GM19397 (cell line): Measurements from ENCODE around the gene SPHKAP.
"Not testable (repeated sequence)": the region's sequence is repeated elsewhere in the genome, so short reads cannot be mapped to it uniquely, and the experiment has no call there.

Experiments used
- ATAC-seq: cut with Tn5 transposase; IDR thresholded peaks from one replicate; pipeline ENCODE4 v1.9.1; 2021; ENCODE audit warnings: mild to moderate bottlenecking, moderate library complexity; ENCODE audit not compliant: unreplicated experiment

SPHKAP gene

DNA sequence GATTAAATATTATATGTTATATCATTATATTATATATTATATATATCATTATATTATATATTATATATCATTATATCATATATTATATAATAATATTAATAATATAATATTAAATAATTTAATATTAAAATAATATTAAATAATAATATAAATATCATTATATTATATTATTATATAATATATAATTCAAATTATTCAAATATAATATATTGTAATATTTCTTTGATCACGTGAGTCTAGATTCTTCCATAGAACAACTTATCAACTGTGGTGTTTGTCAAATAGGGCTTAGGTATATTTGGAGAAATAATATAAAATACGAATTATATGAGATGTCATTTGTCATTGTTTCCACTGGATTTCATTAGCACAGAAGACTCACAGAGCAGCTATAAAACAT, 77.3 kb downstream of the SPHKAP start:
- no peak for ATAC-seq

DNA sequence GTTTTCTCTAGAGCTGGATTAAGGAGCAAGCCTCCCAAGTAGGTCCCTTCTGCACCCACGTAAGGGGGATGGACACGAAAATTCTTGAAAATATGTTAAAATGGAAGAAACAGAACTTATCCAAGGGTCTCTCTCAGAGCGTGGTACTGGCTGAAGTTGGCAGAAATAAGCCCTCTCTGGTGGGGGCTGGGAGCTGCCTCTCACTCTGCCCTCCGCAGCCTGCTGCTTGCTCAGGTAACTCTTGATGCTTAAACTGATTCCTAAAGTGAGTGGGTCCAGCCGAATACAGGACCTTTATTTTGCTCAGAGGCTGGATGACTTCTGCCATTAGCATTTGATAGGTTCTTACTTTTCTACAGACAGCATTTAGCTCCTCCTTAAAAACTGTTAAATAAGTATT, 78.1 kb downstream of the SPHKAP start:
- no peak for ATAC-seq

DNA sequence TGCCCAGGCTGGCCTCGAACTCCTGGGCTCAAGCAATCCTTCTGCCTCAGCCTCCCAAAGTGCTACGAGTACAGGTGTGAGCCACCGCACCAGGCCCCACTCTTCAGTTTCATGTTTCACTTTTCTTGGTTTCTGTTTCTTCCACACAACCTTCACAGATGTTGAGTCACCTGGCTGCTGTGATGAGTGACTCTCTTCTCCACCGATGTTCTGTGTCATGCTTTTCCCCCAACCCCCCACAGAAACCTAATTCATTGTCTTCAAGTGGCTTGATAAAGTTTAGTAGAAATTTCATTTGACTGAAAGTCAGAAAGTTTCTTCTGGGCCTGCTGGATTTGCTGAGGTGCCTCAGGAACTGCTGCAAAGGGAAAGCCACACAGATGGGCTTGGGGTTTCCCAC, 78.5 kb downstream of the SPHKAP start:
- ATAC-seq, result no peak

DNA sequence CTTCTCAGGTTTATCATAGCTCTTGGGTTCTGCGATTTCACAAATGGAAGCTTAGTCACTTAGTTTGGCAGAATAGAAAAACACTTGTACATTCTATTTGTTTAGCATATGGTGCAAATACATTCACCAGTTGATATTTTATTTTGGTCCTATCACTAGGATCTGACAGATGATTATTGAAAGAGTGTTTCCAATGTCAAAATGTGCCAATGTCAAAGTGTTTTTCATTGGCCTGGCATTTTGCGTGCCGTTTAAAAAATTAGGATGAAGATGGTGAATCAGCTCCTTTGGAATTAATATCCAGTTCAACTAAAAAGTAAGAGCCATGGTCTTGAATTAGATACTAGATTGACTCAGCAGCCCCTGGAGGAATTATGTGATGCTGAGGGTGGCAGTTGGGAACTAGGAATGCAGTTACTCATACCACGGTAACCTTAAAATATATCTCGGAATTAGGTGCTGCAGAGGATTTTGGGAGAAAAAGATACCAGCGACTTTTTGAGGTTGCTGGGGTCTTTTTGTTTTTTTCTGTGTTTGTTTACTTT, 87.0 kb downstream of the SPHKAP start:
- no peak for ATAC-seq

DNA sequence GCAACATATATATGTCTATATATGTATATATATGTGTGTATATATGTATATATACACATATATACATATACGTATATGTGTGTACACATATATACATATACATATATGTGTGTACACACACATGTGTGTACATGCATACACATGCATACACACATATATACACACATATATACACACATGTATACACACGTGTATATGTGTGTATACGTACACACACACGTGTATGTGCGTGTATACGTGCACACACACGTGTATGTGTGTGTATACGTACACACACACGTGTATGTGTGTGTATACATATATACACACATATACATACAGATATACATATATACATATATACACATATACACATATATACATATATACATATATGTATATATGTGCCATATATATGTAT, 89.4 kb downstream of the SPHKAP start:
- no peak for ATAC-seq

DNA sequence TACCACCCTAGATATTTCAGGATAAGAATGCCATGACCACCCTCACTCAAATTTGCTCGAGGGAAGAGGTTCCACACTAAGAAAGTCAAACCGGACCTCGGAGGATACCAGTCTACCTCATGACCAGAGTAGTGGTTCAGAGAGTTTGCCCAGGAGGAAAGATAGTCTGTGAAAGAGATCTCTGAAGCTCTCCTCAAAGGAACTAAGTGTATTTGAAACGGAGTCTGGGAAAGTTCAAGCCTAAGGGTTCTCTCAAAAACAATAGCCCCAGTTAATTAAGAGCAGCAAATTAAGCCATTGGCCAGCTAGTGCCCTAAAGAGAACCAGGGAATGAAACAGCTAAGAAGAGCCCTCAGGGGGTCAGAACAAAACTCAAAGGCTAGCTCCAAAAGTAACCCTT, 94.9 kb downstream of the SPHKAP start:
- ATAC-seq, result no peak

DNA sequence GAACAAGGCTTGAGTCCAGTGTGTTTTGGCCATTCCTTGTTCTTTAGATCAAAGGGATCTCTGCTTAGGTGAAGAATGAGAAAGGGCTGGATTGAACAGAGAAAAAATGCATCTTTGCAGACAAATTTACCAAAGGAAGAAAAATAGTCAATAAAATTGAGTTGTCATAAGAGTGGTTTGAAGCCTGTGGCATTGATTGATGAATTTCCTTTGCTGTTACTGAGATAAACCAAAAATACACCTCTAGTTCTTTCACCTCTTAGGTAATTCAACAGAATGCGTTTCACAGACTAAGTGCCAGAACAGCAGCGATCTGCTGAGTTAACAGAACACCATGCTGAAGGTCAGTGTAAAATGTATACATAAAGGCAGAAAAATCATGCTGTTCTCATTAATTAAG, 96.8 kb downstream of the SPHKAP start:
- no peak for ATAC-seq

DNA sequence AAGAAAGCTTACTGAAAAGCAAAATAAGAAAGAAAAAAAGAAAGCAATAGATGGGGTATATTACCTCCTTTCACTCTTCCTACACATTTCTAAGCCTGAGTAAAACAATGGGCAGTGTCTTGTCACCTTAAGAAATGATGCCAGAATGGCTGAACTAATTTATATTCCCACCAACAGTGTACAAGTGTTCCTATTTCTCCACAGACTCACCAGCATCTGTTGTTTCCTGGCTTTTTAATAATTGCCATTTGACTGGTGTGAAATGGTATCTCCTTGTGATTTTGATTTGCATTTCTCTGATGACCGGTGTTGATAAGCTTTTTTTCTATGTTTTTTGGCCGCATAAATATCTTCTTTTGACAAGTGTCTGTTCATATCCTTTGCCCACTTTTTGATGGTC, 98.4 kb downstream of the SPHKAP start:
- no peak for ATAC-seq

DNA sequence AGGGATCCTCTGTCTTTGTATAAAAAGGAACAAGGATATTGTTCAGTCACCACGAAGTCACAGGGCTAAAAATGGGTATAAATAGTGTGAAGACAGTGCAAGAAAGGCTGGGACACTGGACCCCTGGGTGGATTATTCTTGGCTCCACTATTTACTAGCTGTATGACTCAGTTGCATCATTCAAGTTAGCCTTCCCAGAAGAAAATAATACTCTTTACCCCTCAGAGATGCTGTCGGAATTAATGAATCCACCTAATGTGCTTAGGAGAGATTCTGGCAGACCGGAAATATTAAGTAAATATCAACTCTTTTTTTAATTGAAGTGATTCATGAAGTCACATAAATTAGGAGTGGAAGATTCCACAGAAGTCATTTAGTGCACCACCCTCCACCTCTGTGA, 98.9 kb downstream of the SPHKAP start:
- no peak for ATAC-seq

DNA sequence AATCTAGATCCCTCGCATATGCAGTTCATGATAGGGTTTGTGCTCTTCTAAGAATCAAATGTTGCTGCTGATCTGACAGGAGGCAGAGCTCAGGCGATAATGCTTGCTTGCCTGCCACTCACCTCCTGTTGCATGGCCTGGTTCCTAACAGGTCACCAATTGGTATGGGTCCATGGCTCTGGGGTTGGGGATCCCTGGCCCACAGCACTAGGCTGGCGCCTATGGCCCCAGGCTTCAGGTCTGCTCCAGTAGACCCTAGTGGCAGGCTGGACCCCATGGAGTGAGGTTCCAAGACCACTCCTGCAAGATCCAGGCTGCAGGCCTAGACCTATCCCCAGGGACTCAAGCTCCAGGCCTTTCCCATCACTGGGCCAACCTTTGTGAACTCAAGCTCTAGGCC, 102.3 kb downstream of the SPHKAP start:
- ATAC-seq, result no peak

DNA sequence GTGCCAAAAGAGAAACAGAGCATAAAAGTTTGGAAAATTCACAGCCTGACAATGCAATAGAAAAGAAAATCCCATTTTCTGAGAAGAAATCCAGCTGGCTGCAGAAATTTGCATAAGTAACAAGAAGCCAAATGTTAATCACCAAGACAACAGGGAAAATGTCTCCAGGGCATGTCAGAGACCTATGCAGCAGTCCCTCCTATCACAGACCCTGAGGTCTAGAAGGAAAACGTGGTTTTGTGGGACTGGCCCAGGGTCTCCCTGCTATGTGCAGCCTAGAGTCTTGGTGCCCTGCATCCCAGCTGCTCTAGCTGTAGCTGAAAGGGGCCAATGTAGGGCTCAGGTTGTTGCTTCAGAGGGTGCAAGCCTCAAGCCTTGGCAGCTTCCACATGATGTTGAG, 104.8 kb downstream of the SPHKAP start:
- ATAC-seq, result not testable (repeated sequence)

DNA sequence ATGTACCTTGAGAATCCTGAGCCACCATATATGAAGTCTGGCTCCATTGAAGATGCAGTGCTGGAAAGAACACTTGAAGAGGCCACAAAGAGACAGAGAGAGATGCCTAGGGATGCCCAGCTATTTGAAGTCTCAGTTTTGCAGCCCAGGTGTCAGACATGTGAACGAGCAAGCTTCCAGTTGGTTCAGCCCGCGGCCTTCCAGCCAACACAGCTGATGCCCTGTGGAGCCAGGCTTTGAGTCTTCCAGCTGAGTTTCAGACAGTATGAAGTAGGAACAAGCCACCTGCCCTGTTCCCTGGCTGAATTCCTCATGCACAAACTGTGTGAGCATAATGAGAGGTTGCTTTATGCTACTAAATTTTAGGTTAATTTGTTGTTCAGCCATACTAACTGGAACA, 108.8 kb downstream of the SPHKAP start:
- ATAC-seq, result no peak

DNA sequence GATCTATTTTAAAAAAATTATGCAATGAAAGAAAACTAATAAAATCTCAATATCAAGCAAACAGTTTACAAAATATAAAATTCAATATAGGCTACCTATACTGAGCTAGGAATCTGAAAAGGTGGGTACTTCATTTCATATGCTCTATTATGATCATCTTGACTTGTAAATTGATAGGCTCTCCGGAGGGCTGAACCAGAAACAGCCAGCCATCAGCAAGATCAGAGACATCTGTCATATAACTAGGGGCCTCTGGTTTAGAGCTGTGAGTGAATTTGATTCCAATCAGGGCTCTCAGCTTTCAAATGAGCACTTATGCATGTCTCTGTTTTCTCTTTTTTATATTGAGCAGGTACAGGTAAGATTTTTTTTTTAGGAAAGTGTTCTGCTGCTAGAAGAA, 114.2 kb downstream of the SPHKAP start:
- ATAC-seq, result no peak

DNA sequence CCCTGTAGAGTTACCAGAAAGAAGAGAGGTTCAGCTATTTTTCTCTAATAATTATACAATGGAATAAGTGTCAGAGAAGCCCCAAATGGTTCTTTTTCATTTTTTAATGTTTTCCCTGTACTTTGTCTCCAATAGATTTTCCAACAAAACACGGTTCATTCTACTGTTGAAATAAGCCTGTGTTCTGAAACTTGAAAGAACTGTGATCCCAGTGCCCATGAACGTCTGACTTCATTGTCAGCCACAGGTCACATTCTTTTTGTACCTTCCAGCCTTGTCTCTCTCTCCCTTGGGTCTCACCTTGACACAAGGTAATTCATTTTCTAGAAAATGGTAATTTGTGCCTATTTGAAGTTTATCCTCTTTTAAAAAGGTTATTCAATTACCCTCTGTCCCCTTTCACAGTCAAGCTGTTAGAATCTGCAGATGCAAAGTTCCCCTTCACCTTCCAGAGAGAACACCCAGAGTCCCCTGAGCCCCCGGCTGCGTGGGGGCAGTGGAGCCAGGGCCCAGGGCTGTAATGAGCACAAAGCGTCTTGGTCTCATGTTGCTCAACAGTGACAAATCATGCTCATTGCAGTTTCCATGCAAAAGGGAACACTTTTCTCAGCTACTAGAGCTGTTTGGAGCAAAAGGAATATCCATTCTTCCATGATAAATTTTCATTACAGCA, 115.2 kb downstream of the SPHKAP start:
- ATAC-seq, result no peak

DNA sequence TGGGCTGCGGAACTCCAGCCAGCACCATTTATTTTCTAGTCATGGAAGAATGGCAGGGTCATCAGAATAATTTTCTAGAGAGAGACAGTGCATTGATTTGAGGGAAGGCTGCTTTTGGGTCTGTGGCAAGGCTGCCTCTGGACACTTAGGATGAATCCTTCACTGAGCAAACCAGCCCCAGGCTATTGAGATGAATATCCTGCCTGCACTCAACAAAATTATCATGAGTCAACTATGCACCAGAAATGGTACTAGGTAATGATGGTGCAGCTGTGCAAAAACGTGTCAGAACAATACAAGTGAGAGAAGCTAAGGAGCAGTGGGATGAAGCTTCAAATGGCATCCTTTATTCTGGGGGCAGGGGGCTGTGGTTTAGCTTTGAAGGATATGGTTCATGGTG, 115.8 kb downstream of the SPHKAP start:
- ATAC-seq, result no peak

DNA sequence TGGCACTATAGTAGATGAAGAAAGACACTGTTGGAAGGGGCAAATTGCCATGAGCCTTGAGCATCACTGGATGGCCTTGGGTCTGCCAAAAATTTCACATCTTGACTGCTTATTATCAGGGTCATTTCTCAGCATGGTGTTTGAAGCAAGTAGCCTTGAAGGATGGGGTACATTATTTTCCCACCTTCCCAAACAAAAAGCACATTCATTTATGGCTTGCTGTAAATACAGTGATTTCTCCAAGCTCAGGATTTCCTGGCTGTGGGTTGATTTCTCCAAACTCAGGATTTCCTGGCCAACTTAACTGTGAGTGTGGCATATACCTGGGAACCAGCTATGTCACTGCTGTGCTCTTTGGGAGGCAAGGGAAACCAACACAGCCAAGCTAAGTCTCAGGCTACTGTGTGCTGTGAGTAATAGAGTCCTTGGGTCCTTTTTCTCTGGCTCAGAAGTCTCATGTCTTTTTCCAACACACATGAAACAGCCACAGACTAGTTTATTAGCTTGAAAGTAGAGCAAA, 116.6 kb downstream of the SPHKAP start:
- ATAC-seq, result no peak

DNA sequence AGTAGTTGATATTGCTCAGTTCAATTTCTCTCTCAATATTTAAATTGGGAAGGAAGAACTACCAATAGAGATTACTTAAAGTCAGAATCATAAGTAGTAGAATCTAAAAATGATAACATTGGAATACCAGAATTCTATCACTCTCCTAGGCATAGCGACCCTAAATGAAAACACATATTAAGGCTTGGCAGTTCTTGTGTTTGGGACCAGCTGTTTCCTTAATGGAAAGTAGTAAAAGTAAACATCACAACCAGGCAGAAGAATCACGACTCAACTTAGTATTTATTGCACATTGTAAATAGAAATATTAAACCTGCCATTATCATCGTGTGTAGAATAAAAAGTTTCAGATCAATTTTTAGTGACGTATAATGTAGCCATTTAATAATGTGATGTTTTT, 117.5 kb downstream of the SPHKAP start:
- no peak for ATAC-seq

DNA sequence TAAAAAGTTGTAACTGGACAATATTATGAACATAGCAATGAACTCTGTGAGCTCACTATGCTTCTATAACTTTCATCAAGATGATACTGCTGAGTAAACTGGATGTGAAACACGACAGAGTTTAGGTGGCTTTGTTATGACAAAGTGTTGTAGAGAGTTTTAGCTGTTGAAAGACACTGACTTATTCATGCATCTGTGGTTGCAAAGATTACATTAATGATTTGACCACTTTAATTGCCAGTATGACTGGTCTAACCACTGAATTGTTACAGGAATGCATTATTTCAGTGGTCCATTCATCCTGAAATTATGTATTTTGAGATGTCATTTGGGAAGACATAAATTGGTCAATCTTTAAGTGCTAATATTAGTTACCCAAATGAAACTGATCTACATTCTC, 117.9 kb downstream of the SPHKAP start:
- no peak for ATAC-seq

DNA sequence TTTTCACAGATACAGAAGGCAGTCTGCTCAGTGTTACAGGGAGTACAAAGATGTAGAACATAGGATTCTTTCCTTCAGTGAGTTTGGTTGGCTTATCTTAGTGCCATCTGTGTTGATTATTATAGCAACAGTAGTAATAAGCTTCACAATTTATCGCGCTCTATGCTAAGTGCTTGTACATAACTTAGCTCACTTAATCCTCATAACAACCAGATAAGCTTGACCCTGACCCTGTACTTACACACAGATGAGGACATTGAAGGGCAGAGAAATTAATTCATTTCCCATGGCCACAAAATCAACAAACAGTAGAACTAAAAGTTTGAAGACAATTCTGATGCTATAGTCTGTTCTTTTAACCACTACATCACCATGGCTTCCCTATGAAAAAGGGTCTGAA, 121.8 kb downstream of the SPHKAP start:
- ATAC-seq, result no peak

DNA sequence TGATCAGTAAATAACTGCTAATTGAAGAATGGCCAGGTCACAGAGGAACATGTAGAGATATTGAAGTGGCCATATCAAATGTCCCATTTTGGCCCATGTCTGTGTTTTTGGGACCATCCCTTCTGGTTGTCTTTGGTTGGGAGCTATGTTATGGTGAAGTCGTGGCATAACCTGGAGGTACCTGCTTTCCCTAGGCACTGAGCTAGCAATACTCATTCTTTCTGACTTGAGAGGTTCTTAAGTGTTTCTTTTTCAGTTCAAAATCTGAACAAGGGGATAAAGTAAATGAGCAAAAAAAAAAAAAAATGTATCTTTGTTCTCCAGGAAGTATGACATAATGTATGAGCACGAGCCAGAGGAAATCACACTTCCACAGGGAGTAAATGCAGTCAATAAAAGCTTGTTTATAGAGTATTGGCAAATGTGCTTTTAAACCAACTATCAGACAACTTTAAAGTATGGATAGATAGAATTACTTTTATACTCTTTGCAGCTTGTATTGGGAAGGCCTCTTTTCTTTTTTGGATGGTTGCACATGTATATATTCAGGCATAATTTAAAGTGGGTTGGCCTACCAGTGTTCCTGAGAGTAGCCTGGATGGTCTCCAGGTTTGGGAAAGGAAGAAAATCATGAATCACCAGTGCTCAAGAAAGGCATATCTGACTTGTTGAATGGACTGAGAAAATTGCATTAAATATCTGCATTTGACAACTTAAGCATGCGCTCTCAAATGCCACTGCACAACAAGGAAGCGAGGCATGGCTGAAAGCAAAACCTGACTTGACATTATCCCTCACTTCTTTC, 125.0 kb downstream of the SPHKAP start:
- ATAC-seq, result no peak

DNA sequence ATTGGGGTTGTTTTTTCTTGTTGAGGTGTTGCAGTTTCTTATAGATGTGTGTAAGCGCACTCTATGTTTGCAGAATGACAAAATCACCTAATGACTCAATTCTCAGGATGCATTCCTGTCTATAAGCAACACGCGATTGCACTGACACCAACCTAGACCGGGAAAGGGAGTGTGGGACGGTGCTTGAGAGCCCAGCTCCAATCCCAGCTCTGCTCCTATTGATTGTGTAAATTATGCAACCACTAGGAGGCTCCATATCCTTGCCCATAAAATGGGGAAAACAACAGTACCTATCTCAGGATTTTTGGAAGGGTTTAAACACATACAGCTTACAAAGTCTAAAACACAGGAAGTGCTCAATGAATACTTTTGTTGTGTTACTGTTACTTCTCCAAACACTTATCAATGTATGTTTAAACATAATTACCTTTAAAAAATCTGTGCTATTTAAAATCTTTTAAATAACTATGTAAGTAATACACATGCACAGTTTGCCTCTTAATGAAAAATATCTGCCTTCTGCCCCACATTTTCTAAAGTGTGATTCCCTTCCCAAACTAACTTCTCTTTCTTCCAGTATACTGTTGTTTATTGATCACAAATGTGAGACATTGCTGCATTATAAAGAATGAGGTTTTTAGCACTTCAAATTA, 132.5 kb downstream of the SPHKAP start:
- no peak for ATAC-seq

DNA sequence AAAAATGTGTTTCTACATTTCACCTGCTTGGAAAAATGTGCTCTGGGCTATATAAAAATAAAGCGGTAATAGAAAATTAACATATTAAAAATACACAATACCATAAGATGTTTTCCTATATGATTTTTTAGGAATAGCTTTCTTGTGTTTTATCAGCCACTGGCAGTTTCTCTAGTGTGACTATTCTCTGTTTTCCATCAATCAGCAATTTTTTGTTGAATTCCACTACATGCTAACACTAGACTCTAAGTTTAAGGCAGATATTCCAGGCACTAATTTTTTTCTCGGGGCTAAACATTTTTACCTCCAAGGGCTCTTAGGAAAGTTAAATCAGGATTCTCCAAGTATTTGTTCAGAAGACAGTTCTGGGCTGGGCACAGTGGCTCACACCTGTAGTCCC, 140.5 kb downstream of the SPHKAP start:
- no peak for ATAC-seq
